ENCODE measurements around the gene STARD6. TPM values are rescaled to one million over a fixed set of nuclear protein-coding genes. Genes with fewer than 3 reads are reported as not detected.
"Not testable (repeated sequence)": the region's sequence is repeated elsewhere in the genome, so short reads cannot be mapped to it uniquely, and the experiment has no call there.

The STARD6 gene
- total and polyA plus RNA-seq, 4 experiments from 2014 or later, result 0.46 TPM; not detected in 3

- H3K27ac Mint-ChIP-seq, result no peak overlapping the region
- no peak for DNase-seq
- POLR2A ChIA-PET (ENCODE audit: partially characterized antibody), result no interaction called here
- Histone ChIP-seq H3K27me3 (ENCODE audit: insufficient read depth, low read length) (no peaks in the 10 kb centered on the region), H3K4me1 (ENCODE audit: insufficient read depth, low read length) (no peaks in the 10 kb centered on the region), H3K9me3 (ENCODE audit: control insufficient read depth in 1 of 2, low read length in 2 of 2) (no peaks in the 10 kb centered on the region), H3K4me3 (ENCODE audit: low read length in 2 of 2) (no peak overlapping the region), H3K27ac (ENCODE audit: low read depth, low read length) (no peak overlapping the region), H3K36me3 (ENCODE audit: insufficient read depth, low read length) (no peaks in the 10 kb centered on the region)
- H3K27me3 Mint-ChIP-seq, result peaks cover 0 to 8% of the 10 kb centered on the region in 2 donors
- intact Hi-C loops (cut with micrococcal nuclease), result no loop called here
- H3K36me3 Mint-ChIP-seq, result no peaks in the 10 kb centered on the region
- H3K4me1 Mint-ChIP-seq, result no peaks in the 10 kb centered on the region
- H3K4me3 Mint-ChIP-seq, result no peak overlapping the region
- CTCF ChIA-PET (ENCODE audit: partially characterized antibody), result interaction anchor here (0.9 kb wide), 1 partner anchor 34 kb away, joined by 3 read pairs; the partner anchor contains the start of genes C18orf54 and STARD6
- H3K9me3 Mint-ChIP-seq, result no peaks in the 10 kb centered on the region
These were observed 34.1 kb downstream of the STARD6 start for GRCh38 chr18:54323561-54323960.

DNA sequence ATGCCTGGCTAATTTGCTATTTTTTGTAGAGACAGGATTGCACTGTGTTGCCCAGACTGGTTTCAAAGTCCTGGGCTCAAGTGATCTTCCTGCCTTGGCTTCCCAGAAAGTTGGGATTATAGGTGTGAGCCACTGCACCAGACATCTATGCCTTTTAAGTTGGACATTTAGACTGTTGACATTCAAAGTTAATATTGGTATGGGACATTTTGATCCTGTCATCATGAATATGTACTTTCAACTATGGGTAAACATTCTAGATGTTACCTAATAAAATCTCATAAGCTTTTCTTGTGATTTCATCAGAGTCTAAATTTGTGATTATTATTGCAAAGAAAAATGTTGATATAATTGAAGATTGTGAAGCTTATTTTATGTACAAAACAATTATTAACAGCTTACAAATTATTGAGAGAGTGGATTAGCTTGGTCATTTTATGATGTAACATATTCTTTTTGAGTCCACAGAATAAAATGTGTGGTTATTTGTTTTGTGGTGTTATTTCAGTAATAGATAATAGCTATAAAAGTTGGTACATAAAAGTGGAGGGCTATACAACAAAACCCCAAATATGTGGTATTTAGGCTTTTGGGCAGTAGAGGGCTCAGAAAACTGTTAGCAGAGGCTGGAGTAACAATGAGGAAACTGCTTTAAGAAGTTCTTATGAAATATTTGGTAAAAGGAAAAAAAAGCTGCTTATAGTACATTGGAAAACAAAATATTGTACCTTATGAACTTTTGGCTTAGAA is 41.4 kb downstream of the STARD6 start:
- no peaks in the 10 kb centered on the region for H3K4me1 Mint-ChIP-seq
- intact Hi-C loops (cut with micrococcal nuclease), result no loop called here

DNA sequence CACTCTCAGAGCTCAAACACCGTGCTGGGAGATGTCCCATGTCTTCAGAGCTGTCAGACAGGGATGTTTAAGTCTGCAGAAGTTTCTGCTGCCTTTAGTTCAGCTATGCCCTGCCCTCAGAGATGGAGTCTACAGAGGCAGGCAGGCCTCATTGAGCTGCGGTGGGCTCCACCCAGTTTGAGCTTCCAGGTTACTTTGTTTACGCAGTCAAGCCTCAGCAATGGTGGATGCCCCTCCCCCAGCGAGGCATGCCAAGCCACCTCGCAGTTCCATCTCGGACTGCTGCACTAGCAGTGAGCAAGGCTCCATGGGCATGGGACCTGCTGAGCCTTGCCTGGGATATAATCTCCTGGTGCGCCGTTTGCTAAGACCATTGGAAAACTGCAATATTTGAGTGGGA is 48.1 kb downstream of the STARD6 start:
- H3K27me3 Mint-ChIP-seq; H3K36me3 ChIP-seq (ENCODE audit: insufficient read depth, low read length); H3K9me3 Mint-ChIP-seq; H3K27me3 ChIP-seq (ENCODE audit: insufficient read depth, low read length); H3K9me3 ChIP-seq (ENCODE audit: control insufficient read depth in 1 of 2, low read length in 2 of 2); POLR2A ChIA-PET (ENCODE audit: partially characterized antibody); H3K36me3 Mint-ChIP-seq; intact Hi-C loops (cut with micrococcal nuclease); H3K27ac Mint-ChIP-seq; H3K4me3 ChIP-seq (ENCODE audit: low read length in 2 of 2); H3K27ac ChIP-seq (ENCODE audit: low read depth, low read length); H3K4me3 Mint-ChIP-seq; DNase-seq; CTCF ChIA-PET (ENCODE audit: partially characterized antibody); H3K4me1 Mint-ChIP-seq; H3K4me1 ChIP-seq (ENCODE audit: insufficient read depth, low read length): not testable (repeated sequence)

More for the DNA sequence above, 41.4 kb downstream of the STARD6 start:
- H3K36me3 Mint-ChIP-seq, result no peaks in the 10 kb centered on the region
- Histone ChIP-seq H3K9me3 (ENCODE audit: control insufficient read depth in 1 of 2, low read length in 2 of 2) (no peaks in the 10 kb centered on the region), H3K36me3 (ENCODE audit: insufficient read depth, low read length) (no peaks in the 10 kb centered on the region), H3K4me3 (ENCODE audit: low read length in 2 of 2) (no peak overlapping the region), H3K4me1 (ENCODE audit: insufficient read depth, low read length) (no peaks in the 10 kb centered on the region), H3K27ac (ENCODE audit: low read depth, low read length) (no peak overlapping the region), H3K27me3 (ENCODE audit: insufficient read depth, low read length) (no peaks in the 10 kb centered on the region)
- no peak for DNase-seq
- CTCF ChIA-PET (ENCODE audit: partially characterized antibody), result no interaction called here
- POLR2A ChIA-PET (ENCODE audit: partially characterized antibody), result no interaction called here
- H3K27ac Mint-ChIP-seq, result no peak overlapping the region
- no peak overlapping the region for H3K4me3 Mint-ChIP-seq
- peaks cover 0 to 19% of the 10 kb centered on the region in 2 donors for H3K27me3 Mint-ChIP-seq
- peaks cover 0 to 4% (median under 1%) of the 10 kb centered on the region in 8 donors for H3K9me3 Mint-ChIP-seq

GRCh38 chr18:54303408-54303807 is 54.2 kb downstream of the STARD6 start:
- Histone ChIP-seq H3K36me3 (ENCODE audit: insufficient read depth, low read length) (no peaks in the 10 kb centered on the region), H3K27me3 (ENCODE audit: insufficient read depth, low read length) (no peaks in the 10 kb centered on the region), H3K4me1 (ENCODE audit: insufficient read depth, low read length) (no peaks in the 10 kb centered on the region), H3K27ac (ENCODE audit: low read depth, low read length) (no peak overlapping the region), H3K4me3 (ENCODE audit: low read length in 2 of 2) (no peak overlapping the region), H3K9me3 (ENCODE audit: control insufficient read depth in 1 of 2, low read length in 2 of 2) (no peaks in the 10 kb centered on the region)
- no peak for DNase-seq
- ChIA-PET POLR2A (ENCODE audit: partially characterized antibody) (no interaction called here), CTCF (ENCODE audit: partially characterized antibody) (no interaction called here)
- Mint-ChIP-seq H3K4me3 (no peak overlapping the region), H3K9me3 (peaks cover 0 to 12% (median 9%) of the 10 kb centered on the region in 8 donors), H3K27me3 (no peaks in the 10 kb centered on the region), H3K36me3 (peaks cover 2 to 4% of the 10 kb centered on the region in 2 donors), H3K4me1 (no peaks in the 10 kb centered on the region), H3K27ac (no peak overlapping the region)
- intact Hi-C loops (cut with micrococcal nuclease), result no loop called here

- H3K4me1 Mint-ChIP-seq; H3K27ac ChIP-seq (ENCODE audit: low read depth, low read length); H3K4me1 ChIP-seq (ENCODE audit: insufficient read depth, low read length); intact Hi-C loops (cut with micrococcal nuclease); H3K9me3 ChIP-seq (ENCODE audit: control insufficient read depth in 1 of 2, low read length in 2 of 2); H3K27ac Mint-ChIP-seq; H3K36me3 ChIP-seq (ENCODE audit: insufficient read depth, low read length); H3K27me3 ChIP-seq (ENCODE audit: insufficient read depth, low read length); H3K4me3 ChIP-seq (ENCODE audit: low read length in 2 of 2); POLR2A ChIA-PET (ENCODE audit: partially characterized antibody); H3K27me3 Mint-ChIP-seq; DNase-seq; H3K4me3 Mint-ChIP-seq: not testable (repeated sequence)
- H3K36me3 Mint-ChIP-seq, result peaks cover 17 to 20% of the 10 kb centered on the region in 2 donors
- H3K9me3 Mint-ChIP-seq, result peaks cover 0 to 16% (median 7%) of the 10 kb centered on the region in 8 donors
- CTCF ChIA-PET (ENCODE audit: partially characterized antibody), result interaction anchor here (1.2 to 1.6 kb wide), 2 partner anchors 59 to 94 kb away, joined by 3 to 5 read pairs; partner anchors contain the start of genes C18orf54 and STARD6
These were observed 58.7 kb downstream of the STARD6 start for GRCh38 chr18:54298991-54299390.

DNA sequence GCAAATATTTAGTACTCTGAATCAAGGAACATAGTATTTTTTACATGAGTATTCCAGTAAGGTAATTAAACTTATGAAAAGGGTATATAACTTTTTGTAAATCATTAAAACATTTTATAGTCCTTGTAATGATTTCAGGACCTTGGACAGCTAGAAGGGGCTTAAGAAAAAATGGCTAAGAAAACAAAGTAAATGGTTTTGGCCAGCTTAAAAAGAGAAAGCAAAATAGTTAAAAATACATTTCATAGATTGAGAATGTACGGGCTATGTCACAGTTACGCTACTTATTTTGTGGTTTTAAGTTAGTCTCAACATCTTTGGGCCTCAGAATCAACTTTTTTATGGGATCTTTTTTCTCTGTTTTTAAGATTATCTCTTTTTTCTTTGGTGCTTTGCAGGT is 61.6 kb downstream of the STARD6 start:
- ChIA-PET CTCF (ENCODE audit: partially characterized antibody) (interaction anchor here (0.7 kb wide), 1 partner anchor 24 kb away, joined by 3 read pairs; no protein-coding TSS in a partner anchor), POLR2A (ENCODE audit: partially characterized antibody) (interaction anchor here (1.5 kb wide), 1 partner anchor 27 kb away, joined by 4 read pairs; the partner anchor contains the start of gene POLI)
- Mint-ChIP-seq H3K4me3 (no peak overlapping the region), H3K27me3 (no peaks in the 10 kb centered on the region), H3K36me3 (peaks cover 27 to 31% of the 10 kb centered on the region in 2 donors), H3K4me1 (no peaks in the 10 kb centered on the region), H3K27ac (no peak overlapping the region), H3K9me3 (peaks cover 0 to 16% (median 5%) of the 10 kb centered on the region in 8 donors)
- intact Hi-C loops (cut with micrococcal nuclease), result no loop called here
- Histone ChIP-seq H3K4me1 (ENCODE audit: insufficient read depth, low read length) (no peaks in the 10 kb centered on the region), H3K36me3 (ENCODE audit: insufficient read depth, low read length) (no peaks in the 10 kb centered on the region), H3K4me3 (ENCODE audit: low read length in 2 of 2) (no peak overlapping the region), H3K9me3 (ENCODE audit: control insufficient read depth in 1 of 2, low read length in 2 of 2) (no peaks in the 10 kb centered on the region), H3K27me3 (ENCODE audit: insufficient read depth, low read length) (no peaks in the 10 kb centered on the region), H3K27ac (ENCODE audit: low read depth, low read length) (no peak overlapping the region)
- DNase-seq, result no peak

- peaks cover 35 to 45% of the 10 kb centered on the region in 2 donors for H3K36me3 Mint-ChIP-seq
- H3K9me3 ChIP-seq (ENCODE audit: control insufficient read depth in 1 of 2, low read length in 2 of 2), result no peaks in the 10 kb centered on the region
- ChIA-PET CTCF (ENCODE audit: partially characterized antibody) (no interaction called here), POLR2A (ENCODE audit: partially characterized antibody) (no interaction called here)
- no peaks in the 10 kb centered on the region for H3K4me1 Mint-ChIP-seq
- H3K36me3 ChIP-seq (ENCODE audit: insufficient read depth, low read length), result no peaks in the 10 kb centered on the region
- peaks cover 0 to 6% (median under 1%) of the 10 kb centered on the region in 8 donors for H3K9me3 Mint-ChIP-seq
- H3K27ac Mint-ChIP-seq, result no peak overlapping the region
- no peaks in the 10 kb centered on the region for H3K4me1 ChIP-seq (ENCODE audit: insufficient read depth, low read length)
- no peak for DNase-seq
- intact Hi-C loops (cut with micrococcal nuclease), result no loop called here
- no peak overlapping the region for H3K4me3 Mint-ChIP-seq
- H3K27ac ChIP-seq (ENCODE audit: low read depth, low read length), result no peak overlapping the region
- no peaks in the 10 kb centered on the region for H3K27me3 ChIP-seq (ENCODE audit: insufficient read depth, low read length)
- H3K4me3 ChIP-seq (ENCODE audit: low read length in 2 of 2), result no peak overlapping the region
- H3K27me3 Mint-ChIP-seq, result no peaks in the 10 kb centered on the region
These were observed 63.4 kb downstream of the STARD6 start for GRCh38 chr18:54294274-54294673.

Measured in CD4-positive, alpha-beta memory T cell (primary cell).